Stimulated activated CD8-positive, alpha-beta memory T cell treated with anti-CD3 and anti-CD28 coated beads, Interleukin-7, amount 100 ng/mL, for 4 hours (primary cell): Measurements from ENCODE around the gene PDXDC1.
"Not testable (repeated sequence)": the region's sequence is repeated elsewhere in the genome, so short reads cannot be mapped to it uniquely, and the experiment has no call there.

Source experiments
- DNase-seq, 2 donors: peaks; one replicate each; pipeline ENCODE4 v3.0.0-alpha.2; 2020; ENCODE audit warnings: low read depth in 2 of 2

Gene PDXDC1

GRCh38 chr16:14973785-14974322 lies 972 bp upstream of the PDXDC1 start:
- DNase-seq: not testable (repeated sequence)

- not testable (repeated sequence) for DNase-seq
These were observed 533 bp upstream of the PDXDC1 start for GRCh38 chr16:14974331-14974655.

- DNase-seq: peak; percentile 32 to 60
These were observed 780 bp downstream of the PDXDC1 start for GRCh38 chr16:14975418-14976194.

DNA sequence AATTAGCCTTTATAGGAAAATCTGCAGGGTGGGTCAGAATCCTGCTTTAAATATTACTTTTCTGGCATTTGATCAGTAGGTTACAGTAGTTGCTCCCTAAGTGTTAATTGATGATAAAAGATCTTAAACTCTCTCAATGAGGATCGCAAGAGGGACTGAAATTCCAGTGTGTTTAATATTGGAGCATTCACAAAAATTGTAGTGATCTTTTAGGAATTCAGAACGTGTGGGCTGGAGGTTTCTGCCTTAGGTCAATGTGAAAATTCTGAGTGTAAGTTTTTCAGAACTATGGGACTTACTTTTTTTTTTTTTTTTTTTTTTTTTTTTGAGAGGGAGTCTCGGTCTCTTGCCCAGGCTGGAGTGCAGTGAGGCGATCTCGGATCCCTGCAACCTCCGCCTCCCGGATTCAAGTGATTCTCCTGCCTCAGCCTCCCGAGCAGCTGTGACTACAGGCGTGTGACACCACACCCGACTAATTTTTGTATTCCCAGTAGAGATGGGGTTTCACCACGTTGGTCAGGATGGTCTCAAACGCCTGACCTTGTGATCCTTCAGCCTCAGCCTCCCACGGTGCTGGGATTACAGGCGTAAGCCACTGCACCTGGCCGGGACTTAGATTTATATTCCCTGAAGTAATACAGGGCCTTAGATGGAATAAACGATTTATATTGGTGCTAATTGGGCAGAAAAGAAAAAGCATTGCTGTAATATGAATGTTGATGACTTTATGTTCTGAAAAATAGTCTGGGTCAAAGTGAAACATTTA lies 2.3 kb downstream of the PDXDC1 start:
- not testable (repeated sequence) for DNase-seq

- DNase-seq: not testable (repeated sequence)
These were observed 3.5 kb downstream of the PDXDC1 start for GRCh38 chr16:14978281-14978680.

DNA sequence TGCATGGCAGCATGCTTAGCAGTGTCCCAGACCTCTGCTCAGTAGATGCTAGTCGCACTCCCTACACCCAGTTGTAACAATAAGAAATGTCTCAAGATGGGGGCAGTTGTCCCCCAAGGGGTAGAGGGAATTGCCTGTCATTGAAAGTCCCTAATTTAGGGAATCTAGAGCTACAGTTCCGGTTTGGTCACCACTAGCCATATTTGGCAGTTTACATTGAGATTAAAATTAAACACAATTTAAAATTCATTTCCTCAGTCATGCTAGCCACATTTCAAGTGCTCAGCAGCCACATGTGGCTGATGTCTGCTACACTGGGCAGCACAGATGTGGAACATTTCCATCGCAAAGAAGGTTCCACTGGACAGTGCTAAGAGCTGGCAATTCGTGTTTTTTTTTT lies 4.1 kb downstream of the PDXDC1 start:
- not testable (repeated sequence) for DNase-seq

- not testable (repeated sequence) for DNase-seq
These were observed 6.4 kb downstream of the PDXDC1 start for GRCh38 chr16:14981234-14981633.

- DNase-seq: not testable (repeated sequence)
These were observed 7.7 kb downstream of the PDXDC1 start for GRCh38 chr16:14982521-14982920.

DNA sequence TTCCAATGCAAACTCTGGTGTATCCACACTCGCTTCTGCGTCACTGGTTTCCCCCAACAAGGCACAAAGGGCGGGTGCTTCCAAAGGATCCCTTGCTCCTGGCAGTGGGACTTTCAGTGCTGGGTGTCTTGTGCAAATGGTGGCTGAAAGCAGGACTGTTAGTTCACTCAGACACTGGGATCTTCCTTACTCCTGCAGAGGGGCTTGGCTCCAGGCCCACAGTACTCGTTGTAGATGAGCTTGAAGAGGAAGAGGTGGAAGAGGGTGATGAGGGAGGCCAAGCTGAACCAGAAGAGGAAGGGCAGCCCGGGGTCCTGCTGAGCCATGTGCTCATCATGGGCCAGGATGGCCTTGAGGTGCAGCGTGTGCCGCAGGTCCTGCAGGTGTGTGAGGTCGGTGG lies 13.3 kb downstream of the PDXDC1 start:
- not testable (repeated sequence) for DNase-seq

DNA sequence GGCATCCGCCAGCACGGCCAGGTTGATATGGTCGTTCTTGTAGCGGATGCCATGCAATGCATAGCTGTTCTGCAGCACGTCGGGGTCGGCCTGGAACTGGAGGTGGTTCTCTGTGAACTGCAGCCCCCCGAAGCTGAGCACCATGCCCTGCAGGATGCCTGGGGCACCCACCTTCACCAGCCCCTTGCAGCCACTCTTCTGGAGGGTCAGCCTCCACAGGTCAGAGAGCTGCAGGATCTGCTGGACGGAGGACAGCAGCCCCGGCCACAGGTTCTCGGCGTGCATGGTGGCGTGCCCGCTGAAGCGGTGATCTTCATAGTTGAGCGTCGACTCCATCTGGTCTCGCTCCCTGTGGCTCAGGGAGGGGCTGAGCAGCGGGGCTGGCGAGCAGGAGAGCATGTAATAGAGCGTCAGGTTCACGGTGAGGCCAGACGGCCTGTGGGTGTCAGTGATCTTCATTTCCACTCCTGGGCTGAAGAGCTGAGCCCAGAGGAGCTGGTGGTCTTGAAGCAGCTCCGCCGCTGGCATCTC lies 13.9 kb downstream of the PDXDC1 start:
- DNase-seq: not testable (repeated sequence)

GRCh38 chr16:14989291-14990281 lies 14.8 kb downstream of the PDXDC1 start:
- not testable (repeated sequence) for DNase-seq

DNA sequence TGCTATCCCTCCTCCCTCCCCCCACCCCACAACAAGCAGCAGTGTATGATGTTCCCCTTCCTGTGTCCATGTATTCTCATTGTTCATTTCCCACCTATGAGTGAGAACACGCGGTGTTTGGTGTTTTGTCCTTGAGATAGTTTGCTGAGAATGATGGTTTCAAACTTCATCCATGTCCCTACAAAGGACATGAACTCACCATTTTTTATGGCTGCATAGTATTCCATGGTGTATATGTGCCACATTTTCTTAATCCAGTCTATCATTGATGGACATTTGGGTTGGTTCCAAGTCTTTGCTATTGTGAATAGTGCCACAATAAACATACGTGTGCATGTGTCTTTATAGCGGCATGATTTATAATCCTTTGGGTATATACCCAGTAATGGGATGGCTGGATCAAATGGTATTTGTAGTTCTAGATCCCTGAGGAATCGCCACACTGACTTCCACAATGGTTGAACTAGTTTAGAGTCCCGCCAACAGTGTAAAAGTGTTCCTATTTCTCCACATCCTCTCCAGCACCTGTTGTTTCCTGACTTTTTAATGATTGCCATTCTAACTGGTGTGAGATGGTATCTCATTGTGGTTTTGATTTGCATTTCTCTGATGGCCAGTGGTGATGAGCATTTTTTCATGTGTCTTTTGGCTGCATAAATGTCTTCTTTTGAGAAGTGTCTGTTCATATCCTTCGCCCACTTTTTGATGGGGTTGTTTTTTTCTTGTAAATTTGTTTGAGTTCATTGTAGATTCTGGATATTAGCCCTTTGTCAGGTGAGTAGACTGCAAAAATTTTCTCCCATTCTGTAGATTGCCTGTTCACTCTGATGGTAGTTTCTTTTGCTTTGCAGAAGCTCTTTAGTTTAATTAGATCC lies 18.7 kb downstream of the PDXDC1 start:
- DNase-seq: not testable (repeated sequence)

- not testable (repeated sequence) for DNase-seq
These were observed 21.9 kb downstream of the PDXDC1 start for GRCh38 chr16:14996702-14997101.

DNA sequence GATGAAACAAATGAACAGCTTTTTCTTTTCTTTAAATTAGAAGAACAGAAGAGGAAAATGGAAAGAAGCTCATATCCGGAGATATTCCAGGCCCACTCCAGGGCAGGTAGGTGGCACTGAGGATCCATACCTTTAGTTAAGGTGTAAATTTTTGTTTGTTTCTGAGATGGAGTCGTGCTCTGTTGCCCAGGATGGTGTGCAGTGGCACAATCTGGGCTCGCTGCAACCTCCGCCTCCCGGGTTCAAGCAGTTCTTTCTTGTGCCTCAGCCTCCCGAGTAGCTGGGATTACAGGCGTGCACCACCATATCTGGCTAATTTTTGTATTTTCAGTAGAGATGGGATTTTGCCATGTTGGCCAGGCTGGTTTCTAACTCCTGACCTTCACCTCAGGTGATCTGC lies 23.5 kb downstream of the PDXDC1 start:
- DNase-seq: not testable (repeated sequence)

DNA sequence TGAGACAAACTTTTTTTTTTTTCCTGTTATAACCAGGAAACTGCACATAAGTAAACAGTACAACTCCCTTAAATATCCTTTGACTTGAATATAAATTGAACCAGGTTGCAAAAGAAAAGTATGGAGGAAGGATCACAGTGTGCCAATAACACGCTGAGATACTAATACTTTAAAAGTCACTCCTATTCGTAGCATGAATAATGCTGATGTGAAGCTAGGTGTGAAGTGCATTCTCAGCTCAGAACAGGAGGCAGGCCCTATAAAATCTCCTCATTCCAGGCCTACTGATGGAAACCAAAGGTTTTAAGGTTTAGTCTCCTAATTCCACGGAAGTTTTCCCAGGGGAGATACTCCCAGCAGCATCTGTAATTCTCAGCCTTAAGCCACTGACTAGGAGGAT lies 25.0 kb downstream of the PDXDC1 start:
- DNase-seq: not testable (repeated sequence)

- DNase-seq: not testable (repeated sequence)
These were observed 27.6 kb downstream of the PDXDC1 start for GRCh38 chr16:15002448-15002847.

GRCh38 chr16:15005357-15006132 lies 30.7 kb downstream of the PDXDC1 start:
- DNase-seq: not testable (repeated sequence)

- DNase-seq: not testable (repeated sequence)
These were observed 33.8 kb downstream of the PDXDC1 start for GRCh38 chr16:15008647-15009046.

DNA sequence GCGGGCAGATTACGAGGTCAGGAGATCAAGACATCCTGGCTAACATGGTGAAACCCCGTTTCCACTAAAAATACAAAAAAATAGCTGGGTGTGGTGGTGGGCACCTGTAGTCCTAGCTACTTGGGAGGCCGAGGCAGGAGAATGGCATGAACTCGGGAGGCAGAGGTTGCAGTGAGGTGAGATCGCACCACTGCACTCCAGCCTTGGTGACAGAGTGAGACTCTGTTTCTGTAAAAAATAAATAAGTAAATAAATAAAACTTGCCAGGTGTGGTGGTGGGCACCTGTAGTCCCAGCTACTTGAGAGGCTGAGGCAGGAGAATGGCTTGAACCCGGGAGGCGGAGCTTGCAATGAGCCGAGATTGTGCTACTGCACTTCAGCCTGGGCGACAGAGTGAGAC lies 38.1 kb downstream of the PDXDC1 start:
- DNase-seq: not testable (repeated sequence)
